GM12878 (cell line): ENCODE data around the gene WDR86. TPM values are rescaled to one million over a fixed set of nuclear protein-coding genes. Genes with fewer than 3 reads are reported as not detected.

Source experiments
- ATAC-seq: fragments of 200-7000 bp; cut with Tn5 transposase; 3 replicates; pipeline ENCODE4 v1.9.1; 2020; ENCODE audit warnings: mild to moderate bottlenecking, moderate library complexity
- BruUV-seq: library from RNA; stranded (reverse); fragments of 400-500 nt; replicated peaks from 2 replicates; lab custom pipeline; 2021; lab: Mats Ljungman, UMichigan
- CTCF ChIA-PET: fragments of 300-600 bp; sonication (Branson Sonifier 250); formaldehyde crosslinking; extraction: SDS; loops from one replicate; lab custom pipeline; 2021; ENCODE audit warnings: inconsistent platforms; lab: Yijun Ruan, JAX
- POLR2A ChIA-PET: fragments of 350-600 bp; formaldehyde crosslinking; extraction: SDS; loops from one replicate; lab custom pipeline; 2021; ENCODE audit warnings: inconsistent platforms; lab: Charles Lee
- RAD21 ChIA-PET: fragments of 300-600 bp; sonication (Branson Sonifier 250); formaldehyde crosslinking; loops from one replicate; lab custom pipeline; 2023; ENCODE audit warnings: antibody characterized with exemption; ENCODE audit not compliant: unreplicated experiment; lab: Charles Lee
- SMC1A ChIA-PET: fragments of 300-600 bp; sonication (Branson Sonifier 250); formaldehyde crosslinking; loops from one replicate; lab custom pipeline; 2023; ENCODE audit not compliant: unreplicated experiment, uncharacterized antibody; lab: Charles Lee
- DNase-seq: peaks from one replicate; pipeline ENCODE4 v3.0.0-alpha.2; 2011; ENCODE audit warnings: low read depth, low spot score
- FAIRE-seq: peaks from 3 replicates; lab custom pipeline; 2011; peaks lifted over from hg19 to GRCh38; lab: Jason Lieb, UNC
- H2AFZ ChIP-seq: 2 replicates; pipeline ENCODE4 v1.6.0; 2011; ENCODE audit warnings: low read depth, low read length, control low read depth; ENCODE audit not compliant: control insufficient read depth
- H3K27ac ChIP-seq: 2 replicates; pipeline ENCODE4 v1.5.1; 2011; ENCODE audit warnings: control low read depth; ENCODE audit not compliant: control insufficient read depth, insufficient read depth
- H3K27me3 ChIP-seq, 2 experiments: replicated peaks in 1 of 2; 2 replicates each; pipeline versions ENCODE4 v1.6.0 to v1.6.1; 2011; ENCODE audit warnings: low read length in 1 of 2; ENCODE audit not compliant: control insufficient read depth in 2 of 2, insufficient read depth in 2 of 2
- H3K36me3 ChIP-seq, 2 experiments: 2 replicates each; pipeline ENCODE4 v1.5.1; 2011; ENCODE audit warnings: low read length in 1 of 2; ENCODE audit not compliant: control insufficient read depth in 2 of 2, insufficient read depth in 2 of 2
- H3K4me1 ChIP-seq: 2 replicates; pipeline ENCODE4 v1.6.1; 2011; ENCODE audit warnings: mild to moderate bottlenecking, low read length, moderate library complexity, mixed read lengths; ENCODE audit not compliant: control insufficient read depth, insufficient read depth
- H3K4me2 ChIP-seq: 2 replicates; pipeline ENCODE4 v1.6.0; 2011; ENCODE audit warnings: control low read depth; ENCODE audit not compliant: control insufficient read depth, insufficient read depth
- H3K4me3 ChIP-seq: fragments of 200-600 bp; sonication (generic); 2 replicates; pipeline ENCODE4 v1.5.1; 2016
- H3K79me2 ChIP-seq: 2 replicates; pipeline ENCODE4 v1.6.0; 2011; ENCODE audit warnings: low read length; ENCODE audit not compliant: control insufficient read depth, insufficient read depth
- H3K9ac ChIP-seq: 2 replicates; pipeline ENCODE4 v1.8.0; 2011; ENCODE audit warnings: low read length, control low read depth, mixed read lengths; ENCODE audit not compliant: control insufficient read depth, insufficient read depth
- H3K9me3 ChIP-seq: replicated peaks from 3 replicates; pipeline ENCODE4 v1.5.1; 2011; ENCODE audit warnings: mild to moderate bottlenecking, low read length; ENCODE audit not compliant: control insufficient read depth, insufficient read depth
- H4K20me1 ChIP-seq: 2 replicates; pipeline ENCODE4 v1.6.0; 2011; ENCODE audit not compliant: control insufficient read depth, insufficient read depth
- CHD2 ChIP-seq: IDR thresholded peaks from 2 replicates; pipeline ENCODE4 v1.6.1; 2011; ENCODE audit warnings: low read depth, low read length, improper control_type of control experiment, borderline replicate concordance
- FOXK2 ChIP-seq: fragments of 450-650 bp; IDR thresholded peaks from 2 replicates; pipeline ENCODE4 v1.6.1; 2017; ENCODE audit warnings: mild to moderate bottlenecking, moderate library complexity
- FOXM1 ChIP-seq: IDR thresholded peaks from 2 replicates; pipeline ENCODE4 v1.6.1; 2012; ENCODE audit warnings: low read depth, mild to moderate bottlenecking, inconsistent platforms, low read length, moderate library complexity
- KDM1A ChIP-seq: fragments of 200-600 bp; sonication (generic); IDR thresholded peaks from 2 replicates; pipeline ENCODE4 v1.6.1; 2016; ENCODE audit warnings: borderline replicate concordance
- MYC ChIP-seq: IDR thresholded peaks from 2 replicates; pipeline ENCODE4 v1.6.1; 2011; ENCODE audit warnings: mild to moderate bottlenecking, low read length, moderate library complexity, inconsistent platforms; ENCODE audit not compliant: insufficient read depth, insufficient replicate concordance, insufficient read length, severe bottlenecking
- RAD21 ChIP-seq: IDR thresholded peaks from 2 replicates; pipeline ENCODE4 v1.6.1; 2011; ENCODE audit warnings: mild to moderate bottlenecking, low read depth, low read length, moderate library complexity; ENCODE audit not compliant: insufficient read depth
- SMAD5 ChIP-seq: IDR thresholded peaks from 2 replicates; pipeline ENCODE4 v1.6.1; 2016; ENCODE audit warnings: antibody characterized with exemption, low read depth
- ZNF217 ChIP-seq: fragments of 450-650 bp; IDR thresholded peaks from 2 replicates; pipeline ENCODE4 v1.6.1; 2017; ENCODE audit warnings: antibody characterized with exemption, mild to moderate bottlenecking
- WGBS: methylation state at CpG from one replicate; pipeline ENCODE4 v1.1.6; 2016; ENCODE audit warnings: low lambda C conversion rate; ENCODE audit not compliant: insufficient replicate concordance, insufficient coverage; ENCODE audit errors: missing lambda C conversion rate; 5-methylcytosine and 5-hydroxymethylcytosine counted together
- in situ Hi-C: fragments of 300-500 bp; cut with MboI; formaldehyde crosslinking; loops from 9 replicates; pipeline ENCODE4 v1.14.3; 2018; ENCODE audit warnings: mixed read lengths
- intact Hi-C: fragments of 100-400 bp; cut with micrococcal nuclease; formaldehyde crosslinking; loops from one replicate; pipeline ENCODE4 v1.14.2; 2022; ENCODE audit not compliant: unreplicated experiment
- polyA plus RNA-seq, 11 experiments: library from polyadenylated mRNA; depleted of rRNA in 4 of 11; unstranded in 6 of 11; stranded (reverse) in 5 of 11; fragments of >200 nt; fragmentation: Nextera tagmentation in 4 of 11; fragmentation: Illumina TruSeq in 1 of 11; extraction: Ambion mirVana in 4 of 11; extraction: Trizol in 1 of 11; gene quantifications; 1 replicate in 1 of 11; 2 replicates in 10 of 11; pipeline versions ENCODE4 v1.2.1 to v1.2.3, GENCODE V29; 2011 to 2016; ENCODE audit warnings: inconsistent platforms in 2 of 11, missing spikeins in 2 of 11, low read depth in 1 of 11
- total RNA-seq, 4 experiments: library from RNA; depleted of rRNA in 3 of 4; stranded (reverse); fragments of >200 nt in 3 of 4; fragmentation: Illumina TruSeq in 1 of 4; extraction: Trizol in 1 of 4; gene quantifications; 2 replicates each; pipeline versions ENCODE4 v1.2.1 to v1.2.3, GENCODE V29; 2013 to 2021
- TF ChIP-seq, protein P1 (sequence below): IDR thresholded peaks from 2 replicates; pipeline ENCODE4 v1.6.1; 2011; ENCODE audit warnings: borderline replicate concordance, low read depth, mild to moderate bottlenecking, moderate library complexity, low read length; ENCODE audit not compliant: insufficient read depth, poor library complexity, severe bottlenecking
- TF ChIP-seq, protein P2 (sequence below): fragments of 450-650 bp; formaldehyde crosslinking; IDR thresholded peaks from 2 replicates; pipeline ENCODE4 v1.5.0; 2022; ENCODE audit warnings: mild to moderate bottlenecking, missing genetic modification characterization
- TF ChIP-seq, protein P3 (sequence below): IDR thresholded peaks from 2 replicates; pipeline ENCODE4 v1.6.1; 2012; ENCODE audit warnings: low read depth, low read length, improper control_type of control experiment

WDR86 gene
- total and polyA plus RNA-seq, 10 of the 15 experiments (the other 5 are each of a cell fraction or from before 2014, with no cell fraction given): 0.05 to 0.19 (median 0.15) TPM; not detected in 7

DNA sequence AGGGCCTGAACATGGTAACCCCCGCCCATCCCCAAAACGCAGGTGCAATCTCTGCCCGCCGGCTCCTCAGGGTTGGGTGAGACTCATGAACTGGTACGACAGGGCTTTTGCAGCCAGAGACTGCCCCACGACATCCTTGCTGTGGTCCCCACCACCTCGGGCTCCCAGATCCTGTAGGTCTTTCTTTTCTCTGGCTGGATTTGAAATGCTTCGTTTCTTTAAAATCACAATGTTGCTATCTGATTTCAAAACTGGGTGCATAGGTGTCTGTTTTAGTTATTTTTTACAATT, 21.9 kb downstream of the WDR86 start:
- POLR2A ChIA-PET: no interaction called here
- SMC1A ChIA-PET: no interaction called here
- no peaks in the 10 kb centered on the region for H4K20me1 ChIP-seq
- H3K36me3 ChIP-seq: no peaks in the 10 kb centered on the region
- ATAC-seq: no peak
- H2AFZ ChIP-seq: no peak overlapping the region
- no peak for DNase-seq
- no peak for TF ChIP-seq CHD2
- no peak for TF ChIP-seq FOXM1
- TF ChIP-seq, protein P1, sequence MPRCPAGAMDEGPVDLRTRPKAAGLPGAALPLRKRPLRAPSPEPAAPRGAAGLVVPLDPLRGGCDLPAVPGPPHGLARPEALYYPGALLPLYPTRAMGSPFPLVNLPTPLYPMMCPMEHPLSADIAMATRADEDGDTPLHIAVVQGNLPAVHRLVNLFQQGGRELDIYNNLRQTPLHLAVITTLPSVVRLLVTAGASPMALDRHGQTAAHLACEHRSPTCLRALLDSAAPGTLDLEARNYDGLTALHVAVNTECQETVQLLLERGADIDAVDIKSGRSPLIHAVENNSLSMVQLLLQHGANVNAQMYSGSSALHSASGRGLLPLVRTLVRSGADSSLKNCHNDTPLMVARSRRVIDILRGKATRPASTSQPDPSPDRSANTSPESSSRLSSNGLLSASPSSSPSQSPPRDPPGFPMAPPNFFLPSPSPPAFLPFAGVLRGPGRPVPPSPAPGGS: no peak
- TF ChIP-seq MYC: no peak
- no peak for TF ChIP-seq RAD21
- TF ChIP-seq, protein P2, sequence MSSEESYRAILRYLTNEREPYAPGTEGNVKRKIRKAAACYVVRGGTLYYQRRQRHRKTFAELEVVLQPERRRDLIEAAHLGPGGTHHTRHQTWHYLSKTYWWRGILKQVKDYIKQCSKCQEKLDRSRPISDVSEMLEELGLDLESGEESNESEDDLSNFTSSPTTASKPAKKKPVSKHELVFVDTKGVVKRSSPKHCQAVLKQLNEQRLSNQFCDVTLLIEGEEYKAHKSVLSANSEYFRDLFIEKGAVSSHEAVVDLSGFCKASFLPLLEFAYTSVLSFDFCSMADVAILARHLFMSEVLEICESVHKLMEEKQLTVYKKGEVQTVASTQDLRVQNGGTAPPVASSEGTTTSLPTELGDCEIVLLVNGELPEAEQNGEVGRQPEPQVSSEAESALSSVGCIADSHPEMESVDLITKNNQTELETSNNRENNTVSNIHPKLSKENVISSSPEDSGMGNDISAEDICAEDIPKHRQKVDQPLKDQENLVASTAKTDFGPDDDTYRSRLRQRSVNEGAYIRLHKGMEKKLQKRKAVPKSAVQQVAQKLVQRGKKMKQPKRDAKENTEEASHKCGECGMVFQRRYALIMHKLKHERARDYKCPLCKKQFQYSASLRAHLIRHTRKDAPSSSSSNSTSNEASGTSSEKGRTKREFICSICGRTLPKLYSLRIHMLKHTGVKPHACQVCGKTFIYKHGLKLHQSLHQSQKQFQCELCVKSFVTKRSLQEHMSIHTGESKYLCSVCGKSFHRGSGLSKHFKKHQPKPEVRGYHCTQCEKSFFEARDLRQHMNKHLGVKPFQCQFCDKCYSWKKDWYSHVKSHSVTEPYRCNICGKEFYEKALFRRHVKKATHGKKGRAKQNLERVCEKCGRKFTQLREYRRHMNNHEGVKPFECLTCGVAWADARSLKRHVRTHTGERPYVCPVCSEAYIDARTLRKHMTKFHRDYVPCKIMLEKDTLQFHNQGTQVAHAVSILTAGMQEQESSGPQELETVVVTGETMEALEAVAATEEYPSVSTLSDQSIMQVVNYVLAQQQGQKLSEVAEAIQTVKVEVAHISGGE (CRISPR knock-in tag): no peak
- no peak for TF ChIP-seq ZNF217
- TF ChIP-seq, protein P3, sequence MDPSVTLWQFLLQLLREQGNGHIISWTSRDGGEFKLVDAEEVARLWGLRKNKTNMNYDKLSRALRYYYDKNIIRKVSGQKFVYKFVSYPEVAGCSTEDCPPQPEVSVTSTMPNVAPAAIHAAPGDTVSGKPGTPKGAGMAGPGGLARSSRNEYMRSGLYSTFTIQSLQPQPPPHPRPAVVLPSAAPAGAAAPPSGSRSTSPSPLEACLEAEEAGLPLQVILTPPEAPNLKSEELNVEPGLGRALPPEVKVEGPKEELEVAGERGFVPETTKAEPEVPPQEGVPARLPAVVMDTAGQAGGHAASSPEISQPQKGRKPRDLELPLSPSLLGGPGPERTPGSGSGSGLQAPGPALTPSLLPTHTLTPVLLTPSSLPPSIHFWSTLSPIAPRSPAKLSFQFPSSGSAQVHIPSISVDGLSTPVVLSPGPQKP: no peak
- TF ChIP-seq KDM1A: no peak
- TF ChIP-seq SMAD5: no peak
- no peak for TF ChIP-seq FOXK2
- TF ChIP-seq, all 136 proteins: peak for 0
- WGBS: 35% methylated on average over 8 of the region's 8 CpGs
- no peak overlapping the region for H3K4me2 ChIP-seq
- no peak overlapping the region for H3K4me3 ChIP-seq
- intact Hi-C loops (no loop called here), in situ Hi-C loops (no loop called here)
- ChIA-PET CTCF (no interaction called here), RAD21 (no interaction called here)
- no peak overlapping the region for H3K27ac ChIP-seq
- no peaks in the 10 kb centered on the region for H3K79me2 ChIP-seq
- H3K4me1 ChIP-seq: no peaks in the 10 kb centered on the region
- BruUV-seq: no TSS peak
- H3K9me3 ChIP-seq: no peaks in the 10 kb centered on the region; the same call in 2 of the 3 replicates
- no peak overlapping the region for H3K9ac ChIP-seq
- FAIRE-seq: no peak
- H3K27me3 ChIP-seq: no peaks in the 10 kb centered on the region; a peak in 2 of 4 replicates
